NK-92 (cell line): Measurements from ENCODE around the gene SEZ6L.

Experiments
- DNase-seq: peaks from one replicate; lab custom pipeline; 2025; ENCODE audit not compliant: unreplicated experiment; lab: John Stamatoyannopoulos, UW

The SEZ6L gene

GRCh38 chr22:26239581-26239980 is 70.3 kb downstream of the SEZ6L start:
- no peak for DNase-seq

- no peak for DNase-seq
These were observed 72.1 kb downstream of the SEZ6L start for GRCh38 chr22:26241361-26241760.

- no peak for DNase-seq
These were observed 75.7 kb downstream of the SEZ6L start for GRCh38 chr22:26245001-26245400.

- DNase-seq: no peak
These were observed 77.3 kb downstream of the SEZ6L start for GRCh38 chr22:26246552-26246951.

- no peak for DNase-seq
These were observed 82.6 kb downstream of the SEZ6L start for GRCh38 chr22:26251869-26252268.

- no peak for DNase-seq
These were observed 90.2 kb downstream of the SEZ6L start for GRCh38 chr22:26259510-26259909.

GRCh38 chr22:26264162-26264561 is 94.9 kb downstream of the SEZ6L start:
- no peak for DNase-seq

- no peak for DNase-seq
These were observed 96.0 kb downstream of the SEZ6L start for GRCh38 chr22:26265281-26265680.

GRCh38 chr22:26265909-26266308 is 96.6 kb downstream of the SEZ6L start:
- no peak for DNase-seq

- no peak for DNase-seq
These were observed 98.6 kb downstream of the SEZ6L start for GRCh38 chr22:26267856-26268255.

- no peak for DNase-seq
These were observed 100.3 kb downstream of the SEZ6L start for GRCh38 chr22:26269572-26269971.

GRCh38 chr22:26271427-26271826 is 102.2 kb downstream of the SEZ6L start:
- no peak for DNase-seq

- no peak for DNase-seq
These were observed 103.9 kb downstream of the SEZ6L start for GRCh38 chr22:26273011-26273675.

GRCh38 chr22:26276529-26277160 is 107.4 kb downstream of the SEZ6L start:
- no peak for DNase-seq

GRCh38 chr22:26281941-26282340 is 112.7 kb downstream of the SEZ6L start:
- no peak for DNase-seq

GRCh38 chr22:26283330-26283729 is 114.1 kb downstream of the SEZ6L start:
- no peak for DNase-seq

GRCh38 chr22:26285632-26286031 is 116.4 kb downstream of the SEZ6L start:
- no peak for DNase-seq

- no peak for DNase-seq
These were observed 117.0 kb downstream of the SEZ6L start for GRCh38 chr22:26286091-26286820.

GRCh38 chr22:26287382-26288225 is 118.3 kb downstream of the SEZ6L start:
- no peak for DNase-seq

- no peak for DNase-seq
These were observed 120.4 kb downstream of the SEZ6L start for GRCh38 chr22:26289611-26290101.
